Measurements from ENCODE around the gene PRR14L.
"Not testable (repeated sequence)": the region's sequence is repeated elsewhere in the genome, so short reads cannot be mapped to it uniquely, and the experiment has no call there.

PRR14L gene

DNA sequence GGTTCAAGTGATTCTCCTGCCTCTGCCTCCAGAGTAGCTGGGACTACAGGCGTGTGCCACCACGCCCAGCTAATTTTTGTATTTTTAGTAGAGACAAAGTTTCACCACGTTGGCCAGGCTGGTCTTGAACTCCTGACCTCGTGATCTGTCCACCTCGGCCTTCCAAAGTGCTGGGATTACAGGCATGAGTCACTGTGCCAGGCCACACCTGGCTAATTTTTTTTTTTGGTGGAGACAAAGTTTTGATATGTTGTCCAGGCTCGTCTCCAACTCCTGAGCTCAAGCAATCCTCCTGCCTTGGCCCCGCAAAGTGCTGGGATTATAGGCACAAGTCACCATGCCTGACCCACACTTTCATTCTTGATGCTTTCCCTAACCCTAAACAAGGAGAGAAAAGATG is 9.6 kb downstream of the PRR14L start:
- not testable (repeated sequence) for DNase-seq (ENCODE audit: low read depth in 1 of 2, low spot score in 1 of 2)

DNA sequence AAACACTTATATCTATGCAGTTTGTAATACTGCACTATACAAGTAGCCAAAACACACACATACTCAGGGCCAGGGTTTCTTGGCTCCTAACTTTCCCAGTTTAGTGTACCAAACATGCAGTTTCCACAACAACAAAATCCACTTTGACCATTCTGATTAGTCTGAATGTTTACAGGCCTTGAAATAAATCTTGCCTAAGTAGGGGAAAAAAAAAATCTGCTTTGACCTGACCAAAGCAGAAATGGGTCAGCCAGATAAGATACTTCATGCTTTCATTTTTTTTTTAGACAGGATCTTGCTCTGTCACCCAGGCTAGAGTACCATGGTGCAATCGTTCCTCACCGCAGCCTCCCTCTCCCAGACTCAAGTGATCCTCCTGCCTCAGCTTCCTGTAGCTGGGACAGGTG is 10.1 kb downstream of the PRR14L start:
- no peak for DNase-seq (ENCODE audit: low read depth in 1 of 2, low spot score in 1 of 2)

GRCh38 chr22:31738566-31738965 is 11.4 kb downstream of the PRR14L start:
- no peak for DNase-seq (ENCODE audit: low read depth in 1 of 2, low spot score in 1 of 2)

DNA sequence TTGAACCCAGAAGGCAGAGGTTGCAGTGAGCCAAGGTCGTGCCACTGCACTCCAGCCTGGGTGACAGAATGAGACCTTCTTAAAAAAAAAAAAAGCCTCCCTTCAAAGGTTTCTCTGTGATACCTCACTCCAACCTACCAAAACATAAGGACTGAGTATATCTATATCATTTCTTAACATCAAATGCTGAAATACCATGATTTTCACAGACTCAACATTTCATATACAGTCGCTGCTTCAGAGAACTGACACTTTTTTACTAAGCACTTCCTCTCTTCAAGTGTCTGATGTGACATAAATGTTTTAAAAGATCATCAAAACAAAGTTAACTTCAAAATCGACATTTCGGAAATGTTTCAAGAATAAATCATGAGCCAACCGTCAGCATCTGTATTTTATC is 12.0 kb downstream of the PRR14L start:
- no peak for DNase-seq (ENCODE audit: low read depth in 1 of 2, low spot score in 1 of 2)

DNA sequence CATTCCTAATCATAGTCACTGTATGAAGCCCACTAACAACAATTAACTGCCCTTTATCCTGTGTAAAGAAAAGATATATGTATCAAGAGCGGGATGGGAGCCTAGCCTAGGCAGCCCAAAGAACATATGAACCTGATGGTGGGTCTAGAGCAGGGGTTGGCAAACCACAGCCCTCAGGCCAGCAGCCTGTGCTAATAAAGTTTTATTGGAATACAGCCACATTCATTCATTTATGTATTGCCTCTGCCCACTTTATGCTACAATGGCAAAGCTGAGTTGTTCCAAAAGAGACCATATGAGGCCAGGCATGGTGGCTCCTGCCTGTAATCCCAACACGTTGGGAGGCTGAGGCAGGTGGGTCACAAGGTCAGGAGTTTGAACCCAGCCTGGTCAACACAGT is 13.5 kb downstream of the PRR14L start:
- DNase-seq (ENCODE audit: low read depth in 1 of 2, low spot score in 1 of 2): no peak

DNA sequence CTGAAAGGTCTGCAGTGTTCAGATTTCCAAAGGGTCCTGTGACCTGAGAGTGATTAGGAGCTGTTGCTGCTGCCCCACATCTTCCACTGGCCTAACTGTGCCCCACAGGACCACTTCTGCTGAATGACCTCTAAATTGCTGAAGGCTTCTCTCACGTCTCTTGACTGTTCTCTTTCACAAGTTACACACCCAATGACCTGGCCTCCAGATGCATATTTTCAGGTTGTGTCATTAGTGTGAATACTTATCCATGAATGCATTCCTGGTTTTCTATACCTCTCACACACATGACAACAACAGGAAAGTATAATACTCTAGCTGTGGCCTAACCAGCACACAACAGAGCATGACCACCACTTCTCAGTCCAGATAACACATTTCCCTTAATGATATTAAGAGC is 15.4 kb downstream of the PRR14L start:
- no peak for DNase-seq (ENCODE audit: low read depth in 1 of 2, low spot score in 1 of 2)

- DNase-seq (ENCODE audit: low read depth in 1 of 2, low spot score in 1 of 2): no peak
Measured at GRCh38 chr22:31733580-31734079, 16.3 kb downstream of the PRR14L start.

GRCh38 chr22:31732089-31732829 is 17.7 kb downstream of the PRR14L start:
- DNase-seq (ENCODE audit: low read depth in 1 of 2, low spot score in 1 of 2): no peak

DNA sequence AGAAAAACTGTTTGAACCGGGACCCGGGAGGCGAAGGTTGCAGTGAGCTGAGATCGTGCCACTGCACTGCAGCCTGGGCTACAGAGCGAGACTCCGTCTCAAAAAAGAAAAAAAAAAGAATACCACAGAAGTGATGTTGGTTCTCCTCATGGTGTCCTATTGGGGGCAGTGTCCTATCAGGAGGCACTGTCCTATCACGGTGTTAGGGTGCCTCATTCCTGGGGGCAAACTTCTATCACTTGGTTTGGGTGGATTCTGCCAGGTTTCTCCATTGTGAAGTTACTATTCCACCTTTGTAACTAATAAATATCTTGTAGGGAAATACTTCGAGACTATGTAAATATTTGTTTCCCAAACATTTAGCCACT is 19.6 kb downstream of the PRR14L start:
- no peak for DNase-seq (ENCODE audit: low read depth in 1 of 2, low spot score in 1 of 2)

GRCh38 chr22:31728857-31729256 is 21.1 kb downstream of the PRR14L start:
- DNase-seq (ENCODE audit: low read depth in 1 of 2, low spot score in 1 of 2): no peak

- DNase-seq (ENCODE audit: low read depth in 1 of 2, low spot score in 1 of 2): no peak
Measured at GRCh38 chr22:31726692-31727091, 23.2 kb downstream of the PRR14L start.

GRCh38 chr22:31723723-31724122 is 26.2 kb downstream of the PRR14L start:
- DNase-seq (ENCODE audit: low read depth in 1 of 2, low spot score in 1 of 2): no peak

- no peak for DNase-seq (ENCODE audit: low read depth in 1 of 2, low spot score in 1 of 2)
Measured at GRCh38 chr22:31719850-31720471, 30.0 kb downstream of the PRR14L start.

GRCh38 chr22:31715147-31715778 is 34.7 kb downstream of the PRR14L start:
- DNase-seq (ENCODE audit: low read depth in 1 of 2, low spot score in 1 of 2): no peak

- not testable (repeated sequence) for DNase-seq (ENCODE audit: low read depth in 1 of 2, low spot score in 1 of 2)
Measured at GRCh38 chr22:31711226-31711625, 38.7 kb downstream of the PRR14L start.

GRCh38 chr22:31707519-31707918 is 42.4 kb downstream of the PRR14L start:
- no peak for DNase-seq (ENCODE audit: low read depth in 1 of 2, low spot score in 1 of 2)

DNA sequence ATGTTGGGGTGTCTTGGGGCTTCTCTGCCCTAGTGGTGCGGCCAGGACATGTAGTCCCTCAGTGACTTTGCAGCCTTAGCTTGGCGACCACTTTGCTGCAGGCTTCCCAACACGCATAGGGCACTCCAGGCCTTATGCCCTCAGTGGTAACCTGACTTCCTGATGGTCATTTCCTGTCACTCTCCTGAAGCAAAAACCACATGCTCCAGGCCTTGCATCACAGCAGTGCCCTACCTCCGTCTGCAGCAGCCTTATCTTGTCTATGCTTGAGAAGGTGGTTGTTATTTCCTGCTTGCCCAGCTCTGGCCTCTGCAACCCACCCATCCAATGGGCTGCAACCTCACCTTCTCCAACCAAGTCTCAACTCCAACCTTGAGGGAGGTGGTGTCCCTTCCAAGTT is 54.5 kb downstream of the PRR14L start:
- DNase-seq (ENCODE audit: low read depth in 1 of 2, low spot score in 1 of 2): no peak

DNA sequence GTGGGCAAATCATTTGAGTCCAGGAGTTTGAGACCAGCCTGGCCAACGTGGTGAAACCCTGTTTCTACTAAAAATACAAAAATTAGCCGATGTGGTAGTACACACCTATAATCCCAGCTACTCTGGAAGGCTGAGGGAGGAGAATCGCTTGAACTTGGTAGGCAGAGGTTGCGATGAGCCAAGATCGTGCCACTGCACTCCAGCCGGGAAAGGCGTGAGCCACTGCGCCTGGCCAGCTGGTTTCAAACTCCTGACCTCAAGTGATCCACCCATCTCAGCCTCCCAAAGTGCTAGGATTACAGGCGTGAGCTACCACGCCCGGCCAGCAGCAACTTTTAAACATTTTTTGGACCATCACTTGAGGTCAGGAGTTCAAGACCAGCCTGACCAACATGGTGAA is 55.9 kb downstream of the PRR14L start:
- not testable (repeated sequence) for DNase-seq (ENCODE audit: low read depth in 1 of 2, low spot score in 1 of 2)

GRCh38 chr22:31692186-31692886 is 57.6 kb downstream of the PRR14L start:
- DNase-seq (ENCODE audit: low read depth in 1 of 2, low spot score in 1 of 2): no peak

DNA sequence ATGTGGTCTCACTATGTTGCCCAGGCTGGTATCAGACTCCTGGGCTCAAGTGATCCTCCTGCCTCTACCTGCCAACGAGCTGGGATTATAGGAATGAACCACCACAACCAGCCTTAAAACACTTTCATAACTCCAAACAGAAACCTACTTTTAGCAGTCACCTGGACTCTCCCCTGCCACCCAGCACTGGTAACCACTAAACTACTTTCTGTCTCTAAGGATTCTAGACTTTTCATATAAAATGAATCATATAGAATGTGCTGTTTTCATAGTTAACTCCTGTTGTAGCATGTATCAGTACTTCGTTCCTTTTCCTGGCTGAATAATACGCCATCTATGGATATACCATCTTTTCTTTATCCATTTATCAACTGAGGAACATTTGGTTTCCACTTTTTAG is 58.5 kb downstream of the PRR14L start:
- DNase-seq (ENCODE audit: low read depth in 1 of 2, low spot score in 1 of 2): no peak

DNA sequence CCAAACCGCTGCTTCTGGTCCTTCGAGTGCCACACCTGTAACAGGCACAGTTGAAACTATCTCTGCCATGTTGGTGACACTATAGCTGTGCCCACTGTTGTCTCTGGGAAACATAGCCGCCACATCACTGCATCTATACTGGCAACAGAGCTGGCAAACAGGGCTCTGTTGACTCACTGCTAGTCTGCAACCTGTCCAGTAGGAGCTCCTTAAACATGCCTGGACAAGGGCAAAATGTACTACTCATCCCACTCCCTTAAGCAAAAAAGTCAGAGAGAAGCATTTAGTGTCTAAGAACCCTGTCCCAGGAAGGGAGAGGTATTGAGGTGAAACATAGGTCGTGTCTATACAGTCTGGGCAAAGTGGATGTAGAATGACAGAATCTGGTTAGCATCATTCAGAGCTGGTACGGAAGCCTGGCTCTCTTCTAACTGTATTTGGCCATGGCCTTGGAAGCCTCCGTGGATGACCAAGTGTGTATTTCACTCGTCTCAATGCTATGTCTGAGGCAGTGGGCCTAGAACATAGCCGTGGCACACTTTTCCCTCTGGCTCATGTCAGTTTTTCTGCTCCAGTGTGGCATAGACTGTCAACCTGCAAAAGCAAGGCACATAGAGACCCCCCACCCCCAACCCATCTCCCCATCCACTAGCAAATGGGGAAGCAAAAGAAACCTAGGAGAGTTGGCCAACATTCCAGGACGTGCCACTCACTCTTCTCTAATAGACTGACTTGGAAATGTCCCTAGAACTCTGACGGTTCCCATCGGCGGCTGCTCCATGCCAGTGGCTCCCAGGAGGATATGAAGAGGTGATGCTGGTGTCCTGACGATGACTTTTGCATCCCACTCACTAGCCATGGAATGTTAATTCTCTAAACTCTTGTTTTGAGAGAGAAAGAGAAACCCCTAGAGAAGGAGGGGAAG is 66.5 kb downstream of the PRR14L start:
- no peak for DNase-seq (ENCODE audit: low read depth in 1 of 2, low spot score in 1 of 2)
